ENCODE results near the gene PIK3R1.

GRCh38 chr5:68266457-68266856, 50.9 kb downstream of the PIK3R1 start:
- TF ChIP-seq POLR2AphosphoS5 (IDR thresholded peaks at IDR 0.05): no peak
- no peak for TF ChIP-seq CTCF (IDR thresholded peaks at IDR 0.05)
- no peak for TF ChIP-seq POLR2A (IDR thresholded peaks at IDR 0.05)
